Umbilical cord (tissue), 2 donors: ENCODE data around the gene ZNF446. TPM values are rescaled to one million over a fixed set of nuclear protein-coding genes. Genes with fewer than 3 reads are reported as not detected.
A peak's percentile ranks its signal among the peaks of the same experiment; 100 is the strongest.
"Not testable (repeated sequence)": the region's sequence is repeated elsewhere in the genome, so short reads cannot be mapped to it uniquely, and the experiment has no call there.

ENCODE experiments used
- DNase-seq: peaks from one replicate; pipeline ENCODE4 v3.0.0-alpha.2; 2015; ENCODE audit warnings: low spot score
- total RNA-seq: library from RNA; depleted of rRNA; stranded (reverse); fragments of >200 nt; gene quantifications from one replicate; pipeline ENCODE4 v1.2.3, GENCODE V29; 2014; ENCODE audit warnings: low replicate concordance; ENCODE audit not compliant: insufficient read depth

Gene ZNF446
- total RNA-seq, 1 donor from 2014 or later = 7.0 TPM

DNA sequence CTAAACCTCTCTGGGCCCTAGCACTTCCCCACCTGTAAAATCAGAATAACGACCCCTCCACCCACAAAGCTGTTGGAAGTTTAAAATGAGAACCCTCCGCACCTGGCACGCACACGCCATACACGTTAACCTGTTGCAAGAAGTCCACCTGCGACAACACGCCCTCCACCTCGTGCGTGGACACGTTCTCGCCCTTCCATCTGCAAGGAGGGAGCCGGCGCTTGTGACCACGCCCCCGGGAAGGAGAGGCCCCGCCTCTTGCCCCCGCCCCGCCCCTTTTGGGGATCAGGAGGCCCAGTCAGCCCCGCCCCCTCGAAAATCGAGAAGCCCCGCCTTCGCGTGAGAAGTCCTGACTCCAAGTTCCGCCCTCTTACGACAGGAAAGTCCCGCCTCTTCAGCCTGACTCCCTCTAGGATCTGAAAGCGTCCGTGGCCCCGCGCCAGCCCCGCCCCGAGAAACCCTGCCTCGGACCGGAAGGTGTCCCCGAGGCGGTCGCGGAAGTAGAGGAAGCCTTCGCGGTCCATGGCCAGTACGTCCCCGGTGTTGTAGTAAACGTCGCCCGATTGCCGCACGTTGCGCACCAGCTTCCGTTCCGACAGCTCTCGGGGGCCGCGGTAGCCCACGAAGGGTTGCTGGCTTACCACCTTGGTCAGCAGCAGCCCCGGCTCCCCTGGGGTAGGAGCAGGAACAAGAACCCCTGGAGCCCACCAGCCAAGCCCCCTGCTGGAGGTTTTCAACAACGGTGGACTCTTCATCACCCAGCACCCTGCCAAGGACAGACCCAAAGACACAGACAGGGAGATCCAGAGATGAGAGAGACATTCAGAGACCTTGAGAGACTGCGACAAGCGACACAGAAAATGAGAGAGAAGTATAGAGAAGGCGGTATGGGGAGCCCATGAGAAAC is 23.1 kb downstream of the ZNF446 start:
- peak; percentile 98 for DNase-seq

GRCh38 chr19:58500242-58500641 is 24.1 kb downstream of the ZNF446 start:
- no peak for DNase-seq

GRCh38 chr19:58507602-58508223 is 31.6 kb downstream of the ZNF446 start:
- DNase-seq = not testable (repeated sequence)

GRCh38 chr19:58509731-58510083 is 33.6 kb downstream of the ZNF446 start:
- no peak for DNase-seq

DNA sequence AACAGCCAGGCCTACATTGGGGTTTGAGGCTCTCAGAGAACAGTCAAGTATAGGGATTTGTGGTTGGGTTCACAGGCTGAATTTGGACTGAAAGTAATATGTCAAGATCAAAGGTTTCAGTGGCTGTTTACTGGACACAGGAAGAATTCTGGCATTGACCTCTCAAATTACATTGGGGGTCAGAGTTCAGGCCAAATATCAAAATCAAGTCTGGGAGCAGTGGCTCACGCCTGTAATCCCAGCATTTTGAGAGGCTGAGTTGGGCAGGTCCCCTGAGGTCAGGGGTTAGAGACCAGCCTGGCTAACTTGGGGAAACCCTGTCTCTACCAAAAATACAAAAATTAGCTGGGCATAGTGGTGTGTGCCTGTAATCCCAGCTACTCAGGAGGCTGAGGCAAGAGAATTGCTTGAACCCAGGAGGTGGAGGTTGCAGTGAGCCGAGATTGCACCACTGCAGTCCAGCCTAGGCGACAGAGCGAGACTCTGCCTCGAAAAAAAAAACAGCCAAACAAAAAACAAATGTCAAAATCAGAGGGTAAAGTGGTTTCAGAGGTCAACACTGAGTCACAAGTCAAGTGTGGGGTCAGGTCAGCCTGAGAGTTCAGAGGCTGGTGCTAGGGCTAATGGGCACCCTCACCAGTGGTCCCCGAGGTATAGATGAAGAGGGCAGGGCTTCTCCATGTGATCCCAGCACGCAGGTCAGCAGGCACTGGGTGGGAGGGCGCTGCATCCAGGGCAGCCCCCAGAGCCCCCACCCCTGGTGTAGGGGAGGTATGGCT is 34.1 kb downstream of the ZNF446 start:
- no peak for DNase-seq

GRCh38 chr19:58511353-58512208 is 35.4 kb downstream of the ZNF446 start, which contains the start of gene SLC27A5:
SLC27A5 (minus strand) TSS chr19:58511992; CDS start chr19:58511955, 37 bp downstream.
- no peak for DNase-seq

GRCh38 chr19:58513213-58513693 is 37.1 kb downstream of the ZNF446 start:
- no peak for DNase-seq

DNA sequence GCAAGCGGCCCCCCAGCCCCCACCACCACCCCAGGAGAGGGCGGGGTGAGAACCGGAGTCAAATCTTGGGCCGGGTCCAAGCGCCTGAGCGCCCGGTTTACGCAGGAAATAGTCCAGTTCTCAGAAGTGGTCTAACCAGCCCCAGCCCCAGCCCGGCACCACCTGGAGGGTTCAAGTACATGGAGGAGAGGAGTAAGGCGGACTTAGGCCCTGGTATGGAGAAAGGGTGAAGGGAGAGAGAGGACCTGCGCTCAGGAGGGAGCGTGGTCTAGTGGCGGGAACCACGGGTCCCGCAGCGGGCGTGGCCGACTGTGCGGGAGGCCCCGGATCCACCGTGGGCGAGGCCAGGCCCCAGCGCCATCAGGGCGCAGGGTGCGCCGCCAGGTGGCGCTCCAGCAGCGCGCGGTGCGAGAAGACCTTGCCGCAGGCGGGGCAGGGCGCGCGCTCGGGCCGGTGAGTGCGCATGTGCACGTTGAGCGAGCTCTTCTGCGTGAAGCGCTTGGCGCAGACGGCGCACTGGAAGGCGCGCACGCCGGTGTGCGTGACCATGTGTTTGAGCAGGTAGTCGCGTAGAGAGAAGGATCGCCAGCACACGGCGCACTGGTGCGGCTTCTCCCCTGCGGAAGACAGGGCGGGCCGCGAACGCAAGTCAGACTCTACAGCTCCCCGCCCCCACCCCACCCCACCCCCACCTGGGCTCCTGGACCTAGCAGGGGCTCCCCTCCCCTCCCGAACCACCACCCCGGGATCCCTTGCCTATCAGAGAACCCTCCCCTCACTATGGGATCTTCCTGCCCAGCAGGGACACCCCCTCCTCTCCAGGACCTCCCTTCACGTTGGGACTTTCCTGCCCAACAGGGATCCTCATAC is 37.8 kb downstream of the ZNF446 start:
- peak; percentile 89 for DNase-seq

DNA sequence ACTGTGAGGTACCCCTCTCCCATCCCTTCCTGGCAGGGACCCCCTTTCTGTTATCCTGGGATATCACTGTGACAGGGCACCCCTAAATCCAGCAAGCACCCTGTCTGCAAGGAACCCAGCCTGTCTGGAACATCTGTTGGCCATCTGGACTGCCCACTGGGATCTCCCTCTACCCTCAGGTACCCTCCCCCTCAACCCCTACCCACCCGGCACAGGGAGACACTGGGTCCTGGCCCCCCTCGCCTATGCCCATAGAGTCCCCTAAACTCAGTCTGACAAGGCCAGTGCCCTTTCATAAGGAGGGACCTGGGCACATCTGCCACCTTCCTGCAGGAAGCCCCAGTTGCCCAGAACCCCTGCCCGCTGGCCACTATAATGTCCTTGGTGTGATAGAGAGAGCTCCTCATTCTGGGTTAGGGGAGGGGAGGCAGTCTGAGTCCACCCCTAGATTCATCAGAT is 38.4 kb downstream of the ZNF446 start:
- no peak for DNase-seq

DNA sequence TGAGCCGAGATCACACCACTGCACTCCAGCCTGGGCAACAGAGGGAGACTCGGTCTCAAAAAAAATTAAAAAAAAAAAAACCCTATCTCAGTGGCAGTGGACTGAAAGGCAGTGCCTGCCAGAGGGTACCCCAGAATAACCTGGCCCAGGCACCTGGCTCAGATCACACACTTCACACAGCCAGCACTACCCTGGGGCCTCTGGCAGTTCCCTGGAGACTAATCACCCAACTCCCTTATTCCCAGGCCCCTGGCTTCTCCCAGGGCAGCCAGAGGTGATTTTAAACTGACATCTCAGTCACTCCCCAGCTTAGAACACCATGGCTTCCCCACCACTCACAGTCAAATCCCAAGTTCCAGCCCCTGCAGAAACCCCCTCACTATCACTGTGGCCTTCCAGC is 39.1 kb downstream of the ZNF446 start:
- no peak for DNase-seq

DNA sequence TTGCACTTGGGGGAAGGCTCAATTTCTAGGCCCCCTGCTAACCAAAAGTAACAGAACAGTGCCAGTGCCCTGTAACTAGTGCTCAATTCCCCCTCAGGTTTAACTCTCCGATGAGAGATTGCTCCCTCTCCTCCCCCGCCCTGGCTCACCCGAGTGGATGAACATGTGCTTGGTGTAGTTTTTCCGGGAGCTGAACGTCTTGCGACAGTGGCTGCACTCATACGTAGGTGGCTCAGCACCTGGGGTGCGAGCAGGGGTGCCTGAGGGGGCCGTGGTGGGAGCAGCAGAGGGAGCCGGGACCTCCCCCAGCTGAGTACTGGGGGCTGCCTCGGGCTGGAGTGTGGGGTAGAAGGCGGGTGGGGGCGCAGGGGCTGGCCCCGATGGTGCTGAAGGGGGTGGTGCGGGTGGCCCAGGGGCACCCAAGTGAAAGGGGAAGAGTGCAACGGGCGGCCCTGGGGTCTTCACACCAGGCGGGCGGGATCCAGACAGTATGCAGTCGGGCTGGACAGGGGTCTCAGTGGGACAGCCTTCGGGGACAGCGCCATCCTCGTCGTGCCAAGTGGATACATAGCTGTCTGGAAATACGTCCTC is 40.2 kb downstream of the ZNF446 start:
- no peak for DNase-seq

- DNase-seq = no peak
Measured at GRCh38 chr19:58516964-58517833, 41.0 kb downstream of the ZNF446 start.

GRCh38 chr19:58518256-58519086 is 42.3 kb downstream of the ZNF446 start:
- peak; percentile 24 for DNase-seq

GRCh38 chr19:58519087-58519354 is 42.9 kb downstream of the ZNF446 start:
- peak; percentile 79 for DNase-seq

DNA sequence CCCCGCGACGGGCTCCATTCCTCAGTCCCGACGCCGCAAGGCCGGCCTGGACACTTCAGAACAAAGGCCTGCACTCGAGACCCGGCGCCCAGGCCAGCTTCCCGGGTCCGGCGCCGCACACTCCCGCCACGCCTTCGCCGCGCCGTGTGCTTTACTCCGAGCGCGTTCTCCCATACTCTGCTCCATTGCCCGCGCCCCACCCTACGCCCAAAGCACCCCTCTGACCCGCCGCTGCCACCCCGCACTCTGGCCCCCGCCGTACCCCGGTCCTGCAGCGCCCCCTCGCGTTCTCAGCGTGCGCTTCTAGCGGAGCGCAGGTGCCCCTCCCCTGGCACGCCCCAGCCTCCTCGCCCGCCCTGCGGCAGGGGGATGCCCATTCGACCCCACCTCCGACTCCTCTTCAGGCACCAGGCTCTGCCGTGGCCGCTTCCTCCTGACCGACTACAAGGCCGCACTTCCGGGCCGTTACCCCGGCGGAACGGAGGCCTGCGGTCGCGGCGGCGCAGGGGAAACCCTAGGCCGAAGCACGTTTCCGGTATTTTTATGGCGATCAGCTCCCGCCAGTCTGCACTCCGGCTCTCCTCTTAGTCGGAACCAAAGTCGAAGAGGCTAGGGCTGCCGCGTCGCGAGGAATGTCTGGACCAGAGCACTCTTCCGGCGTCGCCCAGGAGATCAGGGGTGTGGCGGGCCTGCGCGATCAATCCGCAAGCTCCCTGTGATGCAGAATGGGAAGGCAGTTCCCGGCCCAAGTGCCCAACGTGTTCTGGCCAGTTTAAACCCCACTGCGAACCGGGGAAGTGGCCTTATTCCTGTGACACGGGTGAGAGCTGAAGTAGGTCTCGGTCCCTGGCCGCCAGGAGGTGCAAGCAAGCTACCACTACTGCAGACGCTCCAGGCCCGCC is 43.5 kb downstream of the ZNF446 start, which contains the start of gene ZBTB45:
Gene ZBTB45, minus strand, starts transcription at position 456 of the 902 bp plus-strand sequence. CDS start 2,137 bp downstream, outside the sequence.
- peak; percentile 99 for DNase-seq

GRCh38 chr19:58520257-58520599 is 44.1 kb downstream of the ZNF446 start:
- DNase-seq = no peak

- DNase-seq = no peak
Measured at GRCh38 chr19:58521651-58522050, 45.5 kb downstream of the ZNF446 start.
